Muscle layer of duodenum (tissue), 2 donors: ENCODE data around the gene GRAMD1A.
A peak's percentile ranks its signal among the peaks of the same experiment; 100 is the strongest.
"Not testable (repeated sequence)": the region's sequence is repeated elsewhere in the genome, so short reads cannot be mapped to it uniquely, and the experiment has no call there.

Experiments used
- H3K27ac ChIP-seq: one replicate; pipeline ENCODE4 v1.7.0; 2013; ENCODE audit warnings: mild to moderate bottlenecking, low read length
- H3K27me3 ChIP-seq: one replicate; pipeline ENCODE4 v1.7.0; 2013; ENCODE audit warnings: low read depth, mild to moderate bottlenecking, control low read depth, low read length
- H3K36me3 ChIP-seq, 2 donors: one replicate each; pipeline ENCODE4 v1.7.0; 2013; ENCODE audit warnings: low read length in 2 of 2, control low read depth in 1 of 2, mild to moderate bottlenecking in 1 of 2; ENCODE audit not compliant: insufficient read depth in 2 of 2, control insufficient read depth in 1 of 2
- H3K4me1 ChIP-seq, 2 donors: one replicate each; pipeline ENCODE4 v1.7.0; 2013; ENCODE audit warnings: low read length in 2 of 2, mild to moderate bottlenecking in 2 of 2, control low read depth in 1 of 2, moderate library complexity in 1 of 2; ENCODE audit not compliant: insufficient read depth in 2 of 2, control insufficient read depth in 1 of 2
- H3K4me3 ChIP-seq, 2 donors: one replicate each; pipeline ENCODE4 v1.7.0; 2013; ENCODE audit warnings: low read length in 2 of 2, low read depth in 1 of 2, mild to moderate bottlenecking in 1 of 2
- H3K9me3 ChIP-seq, 2 donors: one replicate each; pipeline ENCODE4 v1.7.0; 2013; ENCODE audit warnings: low read length in 2 of 2, control low read depth in 1 of 2, mild to moderate bottlenecking in 1 of 2; ENCODE audit not compliant: control insufficient read depth in 1 of 2
- donor health status: healthy.

GRAMD1A gene

DNA sequence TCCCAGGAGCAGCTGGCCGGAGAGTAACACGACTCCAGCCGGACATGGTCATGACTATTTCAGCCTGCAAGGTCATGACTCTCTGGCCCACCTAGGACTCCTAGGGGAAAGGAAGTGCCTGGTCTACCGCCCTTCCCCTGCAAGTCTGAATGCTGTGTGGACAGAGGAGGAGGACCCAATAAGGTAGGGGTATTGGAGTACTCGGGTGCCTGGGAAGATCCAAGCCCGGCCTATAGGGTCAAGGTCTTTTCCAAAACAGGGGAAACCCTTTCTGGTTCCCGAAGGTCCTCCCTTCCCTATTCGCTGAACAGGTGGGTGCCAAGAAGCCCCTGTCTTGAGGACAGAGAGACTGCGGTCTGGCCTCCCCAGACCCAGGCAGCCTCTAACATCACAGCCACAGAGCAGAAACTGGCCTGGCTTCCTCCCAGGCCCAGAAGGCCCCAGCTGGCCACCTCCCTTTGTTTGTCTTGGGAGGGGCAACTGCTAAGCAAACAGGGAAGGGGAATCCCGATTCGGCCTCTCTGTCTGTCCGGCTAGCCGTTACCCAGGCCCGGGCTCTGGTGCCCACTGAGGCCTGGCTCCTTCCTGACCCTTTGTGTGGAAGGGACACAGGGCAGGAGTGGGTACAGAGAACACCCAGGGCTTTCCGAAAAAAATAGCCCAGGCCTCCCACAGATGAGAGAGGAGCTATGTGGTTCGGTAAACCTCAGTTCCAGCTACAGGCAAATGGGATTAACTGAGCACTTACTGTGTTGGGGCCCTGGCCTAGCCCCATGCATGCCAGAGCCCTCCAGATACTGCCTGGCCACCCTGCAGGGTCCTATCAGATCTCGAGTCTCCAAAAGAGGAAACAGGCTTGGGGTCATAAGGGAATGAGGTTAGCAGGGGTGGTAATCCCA is 5.2 kb upstream of the GRAMD1A start:
- H3K27ac ChIP-seq: peak overlapping the region; percentile 65
- H3K4me1 ChIP-seq: peaks cover 3 to 26% of the 10 kb centered on the region in 2 donors
- no peak overlapping the region for H3K4me3 ChIP-seq

GRCh38 chr19:34995551-34995950 is 4.6 kb upstream of the GRAMD1A start:
- Histone ChIP-seq H3K9me3 (no peaks in the 10 kb centered on the region), H3K4me3 (no peak overlapping the region), H3K36me3 (no peaks in the 10 kb centered on the region), H3K27ac (peak overlapping the region; percentile 65), H3K27me3 (no peaks in the 10 kb centered on the region), H3K4me1 (peaks cover 3 to 27% of the 10 kb centered on the region in 2 donors)

More for the DNA sequence above, 5.2 kb upstream of the GRAMD1A start:
- Histone ChIP-seq H3K9me3 (no peaks in the 10 kb centered on the region), H3K36me3 (no peaks in the 10 kb centered on the region), H3K27me3 (no peaks in the 10 kb centered on the region)

DNA sequence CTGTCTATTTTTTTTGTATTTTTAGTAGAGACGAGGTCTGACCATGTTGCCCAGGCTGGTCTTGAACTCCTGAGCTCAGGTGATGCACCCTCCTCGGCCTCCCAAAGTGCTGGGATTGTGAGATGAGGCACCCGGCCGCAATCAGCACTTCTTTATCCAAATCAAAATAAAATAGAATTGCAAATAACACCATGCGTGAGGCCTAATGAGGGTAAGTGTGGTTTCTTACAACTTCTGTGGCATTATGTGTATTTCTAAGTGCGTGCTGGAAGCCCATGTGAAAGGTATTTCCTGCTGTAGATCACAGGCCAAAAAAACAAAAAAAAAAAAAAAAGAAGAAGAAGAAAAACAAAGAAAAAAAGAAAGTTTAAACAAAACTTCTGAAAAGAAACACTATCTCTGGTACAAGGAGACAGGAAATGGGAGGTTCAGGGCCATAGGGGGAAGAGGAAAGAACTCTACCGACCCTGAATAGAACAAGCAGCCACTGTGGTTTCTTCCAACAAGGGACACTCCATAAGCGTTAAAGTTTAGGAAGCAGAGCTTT is 3.0 kb upstream of the GRAMD1A start:
- H3K9me3 ChIP-seq: no peaks in the 10 kb centered on the region
- no peaks in the 10 kb centered on the region for H3K36me3 ChIP-seq
- H3K27ac ChIP-seq: no peak overlapping the region
- H3K4me1 ChIP-seq: peaks cover 8 to 39% of the 10 kb centered on the region in 2 donors
- no peaks in the 10 kb centered on the region for H3K27me3 ChIP-seq
- H3K4me3 ChIP-seq: no peak overlapping the region

DNA sequence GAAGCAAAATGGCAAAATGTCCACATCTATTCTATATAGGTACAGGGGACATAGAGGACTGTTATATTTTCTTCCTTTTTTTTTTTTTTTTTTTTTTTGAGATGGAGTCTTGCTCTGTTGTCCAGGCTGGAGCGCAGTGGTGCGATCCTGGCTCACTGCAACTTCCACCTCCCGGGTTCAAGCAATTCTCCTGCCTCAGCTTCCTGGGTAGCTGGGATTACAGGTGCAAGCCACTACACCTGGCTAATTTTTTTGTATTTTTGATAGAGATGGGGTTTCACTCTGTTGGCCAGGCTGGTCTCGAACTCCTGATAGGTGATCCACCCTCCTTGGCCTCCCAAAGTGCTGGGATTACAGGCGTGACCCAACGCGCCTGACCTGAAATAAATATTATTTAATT is 1.9 kb upstream of the GRAMD1A start:
- H3K9me3 ChIP-seq, H3K27me3 ChIP-seq, H3K27ac ChIP-seq, H3K36me3 ChIP-seq, H3K4me3 ChIP-seq: not testable (repeated sequence)
- H3K4me1 ChIP-seq: peaks cover 15 to 49% of the 10 kb centered on the region in 2 donors

- H3K9me3 ChIP-seq: no peaks in the 10 kb centered on the region
- H3K4me1 ChIP-seq: peaks cover 15 to 57% of the 10 kb centered on the region in 2 donors
- H3K27ac ChIP-seq: peak overlapping the region; percentile 99
- H3K36me3 ChIP-seq: no peaks in the 10 kb centered on the region
- no peaks in the 10 kb centered on the region for H3K27me3 ChIP-seq
- peak overlapping the region; percentile 76 to 86 for H3K4me3 ChIP-seq
Observed at GRCh38 chr19:34998777-34999497, 1.2 kb upstream of the GRAMD1A start.

DNA sequence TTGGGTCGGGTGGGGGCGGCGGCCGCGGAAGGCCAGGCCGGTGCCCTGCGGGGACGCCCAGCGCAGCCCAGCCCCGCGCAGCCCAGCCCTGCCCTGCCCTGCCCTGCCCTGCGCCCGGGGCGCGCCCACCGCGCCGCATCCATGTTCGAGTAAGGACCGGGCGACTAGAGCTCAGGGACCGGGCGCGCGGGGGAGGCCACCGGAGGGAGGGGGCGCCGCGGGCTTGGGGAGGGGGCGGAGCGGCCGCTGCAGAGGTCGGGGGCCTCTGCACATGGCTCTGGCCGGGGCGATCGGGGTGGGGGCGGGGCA is 169 bp downstream of the GRAMD1A start:
- peak overlapping the region in 1 of 2 donors; percentile 86 for H3K4me3 ChIP-seq
- peak overlapping the region; percentile 88 for H3K27ac ChIP-seq
- H3K36me3 ChIP-seq: peaks cover 0 to 4% of the 10 kb centered on the region in 2 donors
- H3K9me3 ChIP-seq: no peaks in the 10 kb centered on the region
- no peaks in the 10 kb centered on the region for H3K27me3 ChIP-seq
- peaks cover 18 to 58% of the 10 kb centered on the region in 2 donors for H3K4me1 ChIP-seq

DNA sequence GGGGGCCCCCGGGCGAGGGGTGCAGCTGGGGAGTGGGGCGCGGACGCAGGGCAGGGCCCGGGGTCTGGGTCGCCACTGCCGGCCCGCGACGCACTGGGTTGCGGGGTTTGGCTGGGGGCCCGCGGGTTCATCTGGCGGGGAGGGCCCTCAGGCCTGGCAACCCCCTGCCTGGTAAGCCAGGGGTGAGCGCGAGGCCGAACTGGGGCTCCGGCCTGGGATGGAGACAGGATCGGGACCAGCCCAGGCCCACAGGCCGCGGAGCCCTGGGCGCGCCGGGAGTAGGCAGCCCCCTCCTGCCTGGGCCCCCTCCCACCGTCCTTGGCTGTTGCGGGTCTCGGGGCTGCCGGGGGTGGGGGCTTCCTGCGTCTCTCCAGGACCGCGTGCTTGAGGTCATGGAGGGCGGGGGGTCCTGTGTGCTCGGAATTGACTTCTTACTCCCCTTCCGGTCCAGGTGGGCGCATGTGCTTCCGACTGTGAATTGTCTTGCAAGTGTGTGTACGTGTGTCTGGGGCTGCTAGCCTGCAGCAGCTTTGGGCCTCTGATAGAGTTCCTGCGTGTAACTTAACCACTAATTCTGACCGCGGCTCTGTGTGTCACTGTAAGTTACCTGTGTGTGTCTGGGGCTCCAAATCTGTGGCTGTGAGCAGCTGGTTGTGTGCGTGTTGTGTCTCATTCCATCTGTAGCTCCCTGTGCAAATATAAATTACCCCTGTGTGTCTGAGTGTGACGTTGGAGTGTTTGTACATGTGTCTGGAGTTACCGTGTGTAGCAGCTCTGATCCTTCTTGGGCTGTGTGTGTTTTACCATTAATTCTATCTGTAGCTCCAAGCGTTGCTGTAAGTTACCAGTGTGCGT is 751 bp downstream of the GRAMD1A start:
- Histone ChIP-seq H3K27me3 (no peaks in the 10 kb centered on the region), H3K4me3 (peak overlapping the region; percentile 77 to 86), H3K36me3 (peaks cover 0 to 4% of the 10 kb centered on the region in 2 donors), H3K27ac (peak overlapping the region; percentile 88), H3K4me1 (peaks cover 22 to 58% of the 10 kb centered on the region in 2 donors), H3K9me3 (no peaks in the 10 kb centered on the region)

GRCh38 chr19:35002037-35002535 is 2.0 kb downstream of the GRAMD1A start:
- H3K27me3 ChIP-seq: no peaks in the 10 kb centered on the region
- peaks cover 22 to 52% of the 10 kb centered on the region in 2 donors for H3K4me1 ChIP-seq
- no peaks in the 10 kb centered on the region for H3K9me3 ChIP-seq
- peaks cover 4 to 6% of the 10 kb centered on the region in 2 donors for H3K36me3 ChIP-seq
- peak overlapping the region; percentile 40 to 86 for H3K4me3 ChIP-seq
- H3K27ac ChIP-seq: peak overlapping the region; percentile 56

GRCh38 chr19:35004517-35005255 is 4.6 kb downstream of the GRAMD1A start:
- Histone ChIP-seq H3K36me3 (peaks cover 10 to 13% of the 10 kb centered on the region in 2 donors), H3K27ac (peak overlapping the region; percentile 14), H3K4me3 (no peak overlapping the region), H3K27me3 (no peaks in the 10 kb centered on the region), H3K9me3 (no peaks in the 10 kb centered on the region), H3K4me1 (peaks cover 18 to 35% of the 10 kb centered on the region in 2 donors)

DNA sequence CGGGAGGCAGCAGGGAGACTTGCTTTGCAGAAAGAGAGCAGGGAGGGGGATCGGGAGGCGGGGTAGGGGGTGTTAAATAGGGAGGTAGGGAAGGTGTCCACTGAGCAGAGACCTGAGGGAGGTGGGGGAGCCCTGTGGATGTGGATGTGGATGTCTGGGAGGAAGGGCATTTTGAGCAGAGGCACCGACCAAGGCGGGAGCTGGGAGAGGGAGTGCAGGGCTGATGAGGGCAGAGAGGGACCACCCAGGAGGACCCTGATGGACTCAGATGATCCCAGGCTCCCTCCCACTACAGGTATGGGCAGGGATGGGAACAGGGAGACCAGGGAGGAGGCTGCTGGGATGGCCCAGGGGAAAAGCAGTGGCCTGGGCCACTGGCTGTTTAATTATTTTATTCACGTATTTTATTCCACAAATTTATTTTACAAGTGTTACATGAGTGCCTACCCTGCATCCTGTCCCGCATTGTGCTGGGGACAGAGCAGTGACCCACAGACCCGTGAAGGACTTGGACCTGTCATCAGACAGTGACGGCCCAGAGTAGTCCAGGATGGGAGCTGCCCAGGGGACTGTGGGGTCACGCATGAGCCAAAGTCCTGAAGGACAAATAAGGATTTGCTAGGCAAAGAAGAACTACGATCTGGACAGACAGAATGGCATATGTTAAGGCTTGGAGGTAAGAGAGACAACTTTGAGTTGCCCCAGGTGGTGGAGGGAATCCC is 5.3 kb downstream of the GRAMD1A start:
- Histone ChIP-seq H3K27me3 (no peaks in the 10 kb centered on the region), H3K4me3 (no peak overlapping the region), H3K9me3 (no peaks in the 10 kb centered on the region), H3K4me1 (peaks cover 18 to 31% of the 10 kb centered on the region in 2 donors), H3K27ac (peak overlapping the region; percentile 31), H3K36me3 (peaks cover 17 to 21% of the 10 kb centered on the region in 2 donors)
